RPMI7951 (cell line): ENCODE measurements around the gene GYPC. TPM values are rescaled to one million over a fixed set of nuclear protein-coding genes. Genes with fewer than 3 reads are reported as not detected.
A peak's percentile ranks its signal among the peaks of the same experiment; 100 is the strongest.
"Not testable (repeated sequence)": the region's sequence is repeated elsewhere in the genome, so short reads cannot be mapped to it uniquely, and the experiment has no call there.

Source experiments
- DNase-seq: peaks from one replicate; pipeline ENCODE4 v3.0.0-alpha.2; 2012; ENCODE audit warnings: low read depth
- total RNA-seq: library from RNA; depleted of rRNA; stranded (reverse); fragments of >200 nt; shearing (Covaris generic); gene quantifications from 2 replicates; pipeline ENCODE4 v1.2.3, GENCODE V29; 2014

Gene GYPC
- total RNA-seq, 1 experiment from 2014 or later: 192 TPM

DNA sequence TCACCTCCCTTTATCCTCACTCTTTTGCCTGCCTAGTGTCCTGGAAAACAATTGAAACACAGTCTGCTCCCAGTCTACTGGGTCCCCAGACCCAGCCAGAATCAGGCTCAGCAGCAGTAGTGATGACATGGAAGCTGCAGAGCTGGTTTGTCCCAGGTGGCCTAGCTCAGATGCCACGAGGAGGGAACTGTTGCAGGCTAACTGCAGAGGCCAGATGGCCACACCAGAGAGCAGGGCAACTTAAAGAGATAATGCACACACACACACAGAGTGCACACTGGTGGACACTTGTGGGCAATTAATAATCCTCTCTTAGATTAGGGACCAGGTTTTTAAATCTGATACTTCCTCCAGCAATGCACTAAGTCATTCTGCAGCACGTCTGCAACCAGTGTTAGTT is 42.4 kb downstream of the GYPC start:
- DNase-seq: no peak

DNA sequence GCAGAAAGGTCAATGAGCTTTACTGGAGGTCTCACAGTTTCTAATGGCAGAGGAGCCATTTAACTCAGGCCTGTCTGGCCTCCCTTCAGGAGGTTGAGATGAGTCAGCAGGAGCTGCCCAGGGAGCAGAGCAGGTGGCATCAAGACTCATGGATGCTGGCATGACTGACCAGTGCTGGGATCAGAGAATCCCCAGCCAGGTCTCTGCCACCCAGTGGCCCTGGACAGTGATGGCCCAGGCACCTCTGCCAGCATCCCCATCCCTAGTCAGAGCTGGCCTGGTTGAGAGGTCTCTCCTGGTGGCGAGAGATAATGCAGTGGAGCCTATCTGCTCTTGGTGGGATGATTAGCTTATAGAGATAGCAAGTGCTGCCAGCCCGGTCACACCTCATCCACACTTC is 43.1 kb downstream of the GYPC start:
- DNase-seq: peak; percentile 21

DNA sequence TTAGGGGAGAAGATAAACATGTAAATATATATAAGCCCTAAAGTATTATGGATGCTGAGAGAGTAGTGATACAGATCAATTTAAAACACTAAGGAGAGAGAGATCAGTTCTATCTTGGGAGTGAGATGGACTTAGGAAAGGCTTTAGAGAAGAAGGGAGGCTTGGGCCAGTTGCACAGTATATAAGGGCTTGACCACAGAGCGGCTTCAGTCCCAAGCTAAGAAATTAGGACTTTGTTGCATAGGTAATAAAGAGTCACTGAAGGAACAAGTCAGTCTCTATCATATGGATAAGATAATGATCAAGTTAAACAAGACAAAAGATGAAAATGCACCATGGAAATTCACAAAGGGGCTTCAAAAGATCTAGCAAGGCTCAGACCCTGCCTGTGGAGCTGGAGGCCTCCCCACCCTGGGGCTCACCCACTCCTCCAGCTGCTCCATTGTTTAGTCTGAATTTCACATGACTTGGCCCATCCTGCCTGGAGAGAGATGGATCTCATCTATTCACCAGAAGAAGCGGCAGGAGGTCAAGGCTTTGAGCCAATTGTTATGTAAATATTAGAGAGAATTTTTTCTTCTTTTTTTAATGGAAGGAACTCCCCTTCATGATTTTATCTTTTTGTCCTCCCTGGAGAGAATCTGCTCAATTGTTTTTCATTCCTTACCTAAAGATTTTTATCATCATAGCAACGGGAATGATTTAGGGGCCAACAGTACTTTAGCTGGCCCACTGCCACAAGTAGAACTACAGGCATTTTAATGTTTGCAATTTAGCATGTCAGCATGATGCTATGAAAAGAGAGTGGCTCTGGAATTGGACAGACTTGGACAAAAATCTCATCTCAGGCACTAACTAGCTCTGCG is 44.0 kb downstream of the GYPC start:
- DNase-seq: no peak

DNA sequence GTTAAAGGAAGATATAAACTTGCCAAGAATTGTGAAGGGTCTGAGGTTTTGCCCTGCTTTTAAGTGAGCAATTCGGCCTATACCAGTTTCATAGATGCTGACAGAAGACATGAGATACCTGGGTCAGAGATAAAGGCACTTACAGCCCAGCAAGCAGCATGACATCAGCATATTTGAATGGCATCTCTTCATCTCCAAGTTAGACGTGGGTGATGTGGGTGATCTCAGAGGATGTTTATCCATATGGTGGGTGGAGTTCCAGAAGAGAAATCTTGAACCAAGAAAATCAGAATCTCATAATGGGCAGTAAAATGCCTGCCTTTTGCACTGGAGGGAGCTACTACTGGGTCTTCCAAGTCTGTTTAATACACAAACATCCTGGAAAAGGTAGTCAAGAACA is 44.7 kb downstream of the GYPC start:
- no peak for DNase-seq

DNA sequence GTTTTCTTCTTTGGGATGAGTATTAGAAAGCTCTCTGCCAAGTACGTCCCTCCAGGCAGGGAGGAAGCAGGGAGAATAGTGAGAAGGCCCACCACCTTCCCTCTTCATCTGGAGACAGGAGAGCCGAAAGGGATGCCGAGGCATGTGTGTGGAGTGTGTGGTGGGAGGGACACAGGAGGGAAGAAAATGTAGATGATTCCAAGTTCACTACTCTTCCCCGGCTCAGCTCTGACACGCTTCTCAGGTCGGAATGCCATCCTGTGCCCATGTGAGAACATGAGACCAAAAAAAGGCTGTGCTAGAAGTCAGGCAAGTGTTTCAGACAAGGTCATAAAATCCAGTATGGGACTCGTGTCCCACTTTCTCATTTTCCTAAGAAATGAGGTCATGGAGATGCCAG is 47.4 kb downstream of the GYPC start:
- DNase-seq: no peak

DNA sequence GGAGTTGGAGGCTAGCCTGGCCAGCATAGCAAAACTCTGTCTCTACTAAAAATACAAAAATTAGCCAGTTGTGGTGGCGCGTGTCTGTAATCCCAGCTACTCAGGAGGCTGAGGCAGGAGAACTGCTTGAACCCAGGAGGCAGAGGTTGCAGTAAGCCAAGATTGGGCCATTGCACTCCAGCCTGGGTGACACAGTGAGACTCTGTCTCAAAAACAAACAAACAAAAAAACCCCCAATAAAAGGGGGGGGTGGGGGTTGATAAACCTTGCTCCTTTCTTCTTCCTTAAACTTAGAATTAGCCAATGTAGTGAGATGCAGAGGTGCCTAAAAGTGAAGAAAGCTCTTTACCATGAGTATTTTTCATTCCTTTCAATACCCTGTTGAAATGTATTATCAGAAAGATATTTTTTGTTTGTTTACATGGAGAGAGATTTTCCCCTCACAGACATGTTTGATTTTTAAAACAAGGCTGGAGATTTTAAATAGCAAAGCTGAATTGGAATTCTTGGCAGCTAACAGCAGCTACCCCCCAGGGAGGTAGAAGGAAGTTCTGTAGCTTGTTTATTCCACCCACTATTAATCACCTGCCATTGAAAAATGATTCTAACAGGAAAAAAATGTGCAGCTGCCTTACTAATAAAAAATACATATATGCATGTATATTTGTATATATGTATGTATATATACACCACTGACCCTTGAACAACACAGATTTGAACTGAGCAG is 48.6 kb downstream of the GYPC start:
- DNase-seq: no peak

DNA sequence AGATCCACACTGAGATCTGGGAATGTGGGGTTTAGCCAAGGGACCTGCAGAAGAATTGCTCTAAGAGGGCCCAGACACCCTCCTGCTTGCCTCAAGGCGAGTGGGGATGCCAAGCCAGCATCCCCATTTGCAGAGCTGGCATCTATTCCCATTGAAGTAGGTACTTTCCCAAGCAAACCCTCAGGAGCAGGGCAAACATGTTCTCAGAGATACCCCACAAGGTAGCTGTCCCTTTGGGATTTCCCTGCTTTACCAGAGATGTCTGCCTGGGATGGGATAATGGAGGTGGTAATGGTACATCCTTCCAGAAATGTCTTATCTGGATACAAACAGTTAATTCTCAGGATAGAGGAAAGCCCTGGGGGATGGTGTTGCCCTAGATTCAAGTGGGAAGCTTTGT is 51.2 kb downstream of the GYPC start:
- no peak for DNase-seq

DNA sequence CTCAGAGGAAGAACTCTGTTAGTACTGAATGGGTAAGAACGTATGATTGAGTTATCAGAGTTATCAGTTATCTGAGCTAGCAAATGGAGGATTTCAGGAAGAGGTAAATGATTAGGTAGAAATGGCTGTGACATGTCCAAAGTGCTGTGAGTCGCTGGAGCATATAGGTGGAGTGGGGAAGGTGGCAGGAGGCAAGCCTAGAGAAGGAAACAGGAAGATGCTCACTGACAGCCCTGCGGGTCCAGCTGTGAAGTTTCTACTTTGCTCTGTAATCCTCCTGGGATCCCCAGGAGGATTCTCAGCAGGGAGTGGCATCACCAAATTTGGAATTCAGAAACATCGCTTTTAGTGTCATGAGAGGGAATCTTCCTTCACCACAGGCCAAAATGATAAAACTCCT is 52.0 kb downstream of the GYPC start:
- DNase-seq: no peak

DNA sequence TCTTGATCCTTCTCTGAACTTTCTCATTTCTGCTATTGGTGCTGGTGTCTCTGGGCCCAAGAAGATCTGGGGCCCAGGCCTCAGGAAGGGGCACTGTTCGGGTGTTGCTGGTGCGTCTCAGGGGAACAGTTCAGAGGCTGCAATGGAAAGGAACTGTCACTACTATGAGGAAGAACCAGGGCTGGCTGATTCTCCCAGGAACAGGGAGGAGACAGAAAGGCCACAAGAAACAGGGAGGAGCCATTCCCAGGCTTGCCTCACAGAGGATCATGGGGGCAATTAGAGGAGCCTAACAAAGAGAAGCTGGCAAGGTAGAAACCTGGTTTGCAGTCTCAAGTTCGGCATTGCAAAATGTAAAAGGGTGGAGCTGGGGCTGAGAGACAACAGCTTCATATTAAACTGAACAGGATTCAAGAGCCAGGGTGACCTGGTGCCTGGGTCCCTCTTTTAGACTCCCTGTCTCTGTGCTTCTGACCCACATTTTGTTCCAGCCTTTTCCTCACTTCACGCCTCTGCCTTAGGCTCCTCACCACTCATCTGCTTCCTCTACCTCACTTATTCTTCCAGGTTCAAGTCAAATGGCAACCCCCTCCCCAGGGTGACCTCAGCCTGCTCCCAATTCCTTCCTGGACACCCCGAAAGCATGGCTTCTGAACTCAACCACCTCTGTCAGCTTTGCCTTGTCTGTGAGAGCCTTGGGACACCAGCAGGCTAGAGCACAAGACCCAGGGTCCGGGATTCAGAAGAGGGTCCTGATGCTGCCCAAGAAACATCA is 58.4 kb downstream of the GYPC start:
- DNase-seq: no peak

DNA sequence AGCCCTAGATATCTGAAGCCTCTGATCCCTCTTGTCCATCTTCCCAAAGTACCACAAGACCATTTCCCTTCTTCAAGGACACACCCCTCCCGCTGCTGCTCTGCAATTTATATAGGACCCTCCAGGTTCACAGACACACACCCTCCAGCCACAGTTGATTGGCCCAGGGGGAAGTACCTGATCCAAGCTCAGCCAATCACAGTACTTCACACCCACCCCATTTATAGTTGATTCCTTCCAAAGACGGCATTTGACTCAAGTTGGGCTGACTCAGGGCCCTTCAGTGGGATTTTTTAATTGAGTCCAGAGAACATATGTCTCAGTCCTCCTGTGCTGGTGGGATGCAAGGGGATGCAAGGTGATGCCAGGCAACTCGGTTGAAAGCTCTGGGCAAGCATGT is 59.2 kb downstream of the GYPC start:
- DNase-seq: no peak

DNA sequence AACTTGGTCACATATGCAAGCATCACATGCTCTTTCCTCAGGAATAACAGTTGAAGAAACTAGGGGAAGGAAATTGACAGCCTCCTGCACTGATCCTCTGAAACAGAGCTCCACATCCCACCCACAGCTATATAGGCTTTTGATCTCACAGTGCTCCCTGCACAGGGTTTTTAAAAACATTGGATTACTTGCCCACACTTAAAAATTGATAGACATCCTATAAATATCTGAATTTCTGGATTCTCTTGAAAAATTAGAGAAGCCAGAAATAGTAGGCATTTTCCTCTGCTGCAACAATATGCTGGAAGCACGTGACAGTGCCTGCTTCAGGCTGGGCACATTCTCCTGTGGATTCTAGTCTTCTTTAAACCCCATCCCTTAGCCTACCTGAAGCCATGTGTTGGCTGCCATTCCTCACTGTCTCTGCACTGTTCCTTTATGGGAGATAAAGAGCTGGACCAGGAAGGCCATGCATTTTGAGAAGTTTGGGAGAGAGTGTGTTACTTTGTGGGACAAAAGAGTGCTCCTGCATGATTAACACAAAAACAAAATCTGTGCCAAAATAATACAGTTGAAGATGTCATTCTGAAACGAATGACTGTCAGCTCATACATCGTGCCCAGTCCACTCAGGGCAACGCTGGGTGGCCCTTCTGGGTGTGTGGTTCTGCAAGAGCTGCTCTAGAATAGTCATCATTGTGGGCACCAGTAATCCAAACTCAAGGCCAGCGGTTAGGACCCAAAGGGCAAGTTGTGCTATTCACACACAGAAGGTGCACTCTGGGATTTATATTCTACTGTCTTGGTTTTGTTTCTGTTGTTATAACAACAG is 59.8 kb downstream of the GYPC start:
- no peak for DNase-seq

DNA sequence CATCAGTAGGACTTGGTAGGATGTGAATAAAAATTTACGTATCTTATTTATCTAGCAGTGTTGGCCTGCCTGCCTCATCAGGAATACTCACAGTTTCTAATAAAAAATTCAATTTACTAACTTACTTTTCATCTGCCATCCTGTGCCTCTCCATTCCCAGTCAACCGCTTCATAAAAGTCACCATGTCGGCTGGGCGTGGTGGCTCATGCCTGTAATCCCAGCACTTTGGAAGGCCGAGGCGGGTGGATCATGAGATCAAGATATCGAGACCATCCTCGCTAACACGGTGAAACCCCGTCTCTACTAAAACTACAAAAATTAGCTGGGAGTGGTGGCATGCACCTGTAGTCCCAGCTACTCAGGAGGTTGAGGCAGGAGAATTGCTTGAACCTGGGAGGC is 61.3 kb downstream of the GYPC start:
- DNase-seq: not testable (repeated sequence)

DNA sequence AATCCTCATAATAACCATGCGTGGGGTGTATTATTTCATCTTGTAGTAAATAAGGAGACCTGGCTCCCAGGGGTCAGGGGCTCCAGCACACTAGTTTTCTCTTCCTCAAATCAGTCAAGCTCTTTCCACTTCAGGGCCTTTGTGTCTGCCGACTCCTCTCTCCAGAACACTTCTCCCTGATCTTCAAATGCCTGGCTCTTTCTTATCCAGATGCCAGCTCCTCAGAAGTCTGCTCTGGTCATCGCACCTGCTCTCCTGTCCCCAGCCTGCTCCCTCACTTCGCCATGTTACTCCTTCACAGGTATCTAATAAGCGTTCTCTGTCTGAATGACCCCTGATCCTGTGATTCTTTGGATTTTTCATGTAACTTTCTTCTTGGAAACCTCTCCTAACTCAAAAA is 62.0 kb downstream of the GYPC start:
- DNase-seq: no peak

DNA sequence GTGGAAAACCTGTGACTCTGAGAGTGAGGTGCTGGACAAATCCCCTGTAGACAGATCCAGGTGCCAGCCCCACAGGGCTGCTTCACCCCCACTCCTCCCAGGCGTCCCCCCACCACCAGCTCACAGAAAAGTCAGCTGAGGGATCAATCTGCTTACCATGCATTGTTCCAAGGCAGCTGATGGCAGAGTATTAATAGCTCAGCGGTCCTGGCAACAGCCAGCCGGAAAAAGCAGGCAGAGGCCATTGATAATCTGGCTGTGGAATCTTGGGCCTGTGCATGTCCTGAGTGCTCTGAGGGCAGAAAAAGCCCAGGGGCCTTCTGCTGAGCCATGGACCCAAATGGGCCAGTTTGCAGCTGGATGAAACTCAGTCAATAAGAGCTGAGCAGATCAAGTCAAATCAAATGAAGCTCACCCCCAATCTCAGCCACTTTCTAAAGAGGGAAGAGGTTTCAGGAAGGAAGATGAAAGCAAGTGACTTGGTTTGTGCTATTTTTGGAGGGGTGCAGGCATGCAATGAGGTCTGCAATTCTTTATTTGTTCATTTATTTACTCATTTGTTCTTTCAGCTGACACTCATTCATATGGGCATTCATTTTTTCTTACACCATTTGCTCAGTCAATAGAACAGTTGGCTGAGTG is 63.4 kb downstream of the GYPC start:
- DNase-seq: no peak

DNA sequence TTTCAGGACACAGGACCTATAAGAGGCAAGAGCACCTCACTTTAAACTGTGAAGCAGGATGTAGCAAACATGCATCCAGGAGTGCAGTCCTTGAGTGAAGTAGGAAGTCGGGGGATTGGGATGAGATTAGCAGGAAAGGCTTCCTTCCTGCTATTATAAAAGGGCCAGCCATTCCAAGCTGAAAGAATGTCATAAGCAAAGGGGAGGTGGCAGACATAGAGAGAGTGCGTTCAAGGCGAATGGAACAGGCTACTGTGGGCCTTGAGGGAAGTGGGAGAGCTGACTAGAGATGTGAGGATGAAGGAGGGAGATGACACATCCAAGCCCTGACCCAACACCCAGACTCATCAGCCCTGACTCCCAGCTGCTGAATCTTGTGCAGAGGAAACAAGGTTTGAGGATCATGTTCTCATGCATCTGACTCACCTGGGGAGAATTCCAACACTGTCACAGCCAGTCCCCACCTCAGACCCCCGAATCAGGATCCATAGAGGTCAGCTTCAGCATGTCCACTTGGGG is 63.9 kb downstream of the GYPC start:
- DNase-seq: peak; percentile 17

DNA sequence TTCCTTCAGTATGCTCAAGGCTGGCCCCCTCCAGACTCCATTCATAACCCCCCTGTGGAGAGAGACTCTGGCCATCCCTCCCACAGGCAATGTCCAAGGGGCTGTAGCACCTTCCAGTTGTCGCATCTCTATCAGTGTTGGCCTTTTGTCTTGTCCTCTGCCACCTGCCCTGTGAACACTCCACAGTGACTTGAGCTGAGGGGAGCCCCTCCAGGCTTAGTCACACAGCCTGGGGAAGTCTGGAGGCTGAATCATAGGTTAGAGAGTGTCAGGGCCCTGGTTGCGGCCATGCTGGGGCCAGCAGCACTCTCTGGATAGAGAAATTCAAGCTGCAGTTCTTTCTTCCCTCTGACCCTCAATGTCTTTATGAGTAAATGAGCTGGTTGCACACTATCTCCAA is 64.7 kb downstream of the GYPC start:
- peak; percentile 34 for DNase-seq

DNA sequence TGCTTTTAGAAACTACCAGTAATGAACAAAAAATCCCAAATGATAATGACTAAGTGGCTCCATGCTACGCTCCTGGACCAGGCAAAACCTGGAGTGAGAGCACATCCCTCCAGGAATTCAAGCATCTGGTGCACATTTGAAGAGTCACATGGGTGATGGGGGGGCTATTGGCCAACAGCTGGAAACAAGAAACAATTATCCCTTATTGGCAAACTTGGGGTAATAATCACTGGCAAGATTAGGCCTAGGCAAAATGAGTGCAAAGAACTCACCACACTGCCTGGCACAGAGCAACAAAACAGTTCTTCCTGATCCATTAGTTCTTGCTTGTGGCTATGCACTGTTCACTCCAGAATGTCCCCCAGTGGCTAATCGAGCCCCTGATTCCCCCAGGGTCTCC is 66.1 kb downstream of the GYPC start:
- no peak for DNase-seq

DNA sequence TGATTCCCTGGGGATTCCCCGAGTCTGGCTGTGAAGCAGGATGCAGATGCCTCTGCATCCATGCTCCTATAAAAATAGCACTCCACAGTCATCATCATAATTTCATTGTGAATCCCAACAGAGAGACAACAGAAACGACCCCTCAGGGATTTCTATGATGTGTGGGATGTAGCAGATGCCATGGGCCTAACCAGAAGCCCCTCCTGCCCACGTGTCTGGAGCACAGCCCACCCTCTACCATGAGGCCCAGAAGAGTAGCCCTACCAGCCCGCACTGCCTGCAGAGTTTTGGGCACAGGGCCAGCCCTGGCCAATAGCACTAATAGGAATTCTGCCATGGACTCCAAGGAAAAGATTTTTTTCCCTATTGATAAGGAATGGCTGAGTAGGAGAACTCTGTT is 66.6 kb downstream of the GYPC start:
- no peak for DNase-seq

DNA sequence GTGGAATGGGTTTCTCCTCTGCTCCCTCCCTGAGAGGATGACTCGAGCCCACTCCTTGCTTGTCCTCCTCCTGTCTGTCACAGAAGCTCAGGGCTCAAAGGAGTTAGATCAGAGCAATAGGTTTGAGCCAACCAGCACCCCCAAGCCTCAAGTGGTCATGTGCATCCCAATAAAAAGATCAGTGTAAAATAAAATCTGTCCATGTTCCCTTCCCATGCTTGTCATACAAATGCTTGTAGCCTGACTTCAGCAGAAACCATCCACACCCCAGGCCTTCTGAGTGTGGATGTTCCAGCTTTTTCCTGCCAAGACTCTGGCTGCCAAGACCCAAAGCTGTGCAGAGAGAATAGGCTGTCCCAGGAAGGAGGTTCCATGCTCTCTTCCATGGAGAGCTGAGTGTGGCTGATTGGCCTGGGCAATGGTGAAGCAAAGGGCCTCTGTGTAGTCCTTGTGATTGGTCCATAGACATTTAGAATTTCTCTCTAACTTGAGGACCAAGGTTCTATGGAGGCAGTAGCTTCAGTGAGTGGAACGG is 67.4 kb downstream of the GYPC start:
- DNase-seq: no peak

DNA sequence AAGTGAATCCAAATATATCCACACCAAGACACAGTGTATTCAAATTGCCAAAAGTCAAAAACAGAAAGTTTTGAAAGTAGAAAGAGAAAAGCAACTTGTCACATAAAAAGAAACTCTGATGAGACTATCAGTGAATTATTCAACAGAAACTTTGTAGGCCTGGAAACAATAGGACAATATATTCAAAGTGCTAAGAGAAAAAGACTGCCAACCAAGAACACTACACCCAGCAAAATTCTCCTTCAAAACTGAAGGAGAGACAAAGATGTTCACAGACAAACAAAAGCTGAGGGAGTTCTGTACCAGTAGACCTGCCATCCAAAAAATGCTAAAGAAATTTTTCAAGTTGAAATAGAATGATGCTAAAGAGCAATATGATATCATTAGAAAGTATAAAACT is 69.6 kb downstream of the GYPC start:
- no peak for DNase-seq

DNA sequence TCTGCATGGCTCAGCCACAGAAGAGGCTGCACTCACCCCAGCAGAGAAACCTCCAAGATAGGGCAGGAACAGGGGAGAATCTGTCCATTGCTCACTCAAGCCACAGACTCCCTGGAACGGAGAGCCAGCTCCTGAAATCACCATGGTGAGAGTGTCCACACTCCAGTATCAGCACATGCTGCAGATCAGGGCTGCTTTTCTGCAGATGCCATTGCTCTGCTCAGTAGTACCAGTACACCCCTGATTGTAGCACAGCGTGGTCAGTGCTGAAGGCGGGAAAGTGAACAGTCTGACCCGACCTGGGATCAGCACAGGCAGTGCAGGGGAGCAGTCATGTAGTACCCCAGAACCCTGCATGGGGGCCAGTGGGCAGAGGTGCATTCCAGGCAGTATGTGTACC is 73.9 kb downstream of the GYPC start:
- DNase-seq: no peak
